Esophagus squamous epithelium (tissue), 5 donors: ENCODE measurements around the gene ARFGEF3. TPM values are rescaled to one million over a fixed set of nuclear protein-coding genes. Genes with fewer than 3 reads are reported as not detected.

Experiments used
- DNase-seq: peaks from one replicate; lab custom pipeline; 2025; lab: John Stamatoyannopoulos, UW
- H3K27ac ChIP-seq, 4 donors: fragments of 200-600 bp; sonication (generic); one replicate each; pipeline ENCODE4 v1.5.1; 2016 to 2019; ENCODE audit warnings: mild to moderate bottlenecking in 1 of 4
- H3K27me3 ChIP-seq, 4 donors: fragments of 200-600 bp; sonication (generic); 1 replicate in 3 of 4; 2 replicates in 1 of 4; pipeline versions ENCODE4 v1.5.1 to v1.6.0; 2017 to 2021; ENCODE audit warnings: antibody characterized with exemption in 1 of 4
- H3K36me3 ChIP-seq, 3 donors: fragments of 200-600 bp; sonication (generic); one replicate each; pipeline ENCODE4 v1.5.1; 2016 to 2019
- H3K4me1 ChIP-seq, 3 donors: fragments of 200-600 bp; sonication (generic); one replicate each; pipeline ENCODE4 v1.5.1; 2017 to 2019
- H3K4me3 ChIP-seq, 4 donors: fragments of 200-600 bp; sonication (generic); 1 replicate in 3 of 4; 2 replicates in 1 of 4; pipeline ENCODE4 v1.5.1; 2016 to 2019; ENCODE audit warnings: mild to moderate bottlenecking in 2 of 4, moderate library complexity in 1 of 4
- H3K9me3 ChIP-seq, 3 donors: fragments of 200-600 bp; sonication (generic); one replicate each; pipeline ENCODE4 v1.5.1; 2016 to 2019
- POLR2A ChIP-seq, 4 donors: fragments of 450-650 bp; IDR thresholded peaks; one replicate each; pipeline ENCODE4 v1.6.1; 2017; ENCODE audit warnings: antibody characterized with exemption in 4 of 4, mild to moderate bottlenecking in 4 of 4, moderate library complexity in 3 of 4
- WGBS, 2 donors: methylation state at CpG; one replicate each; pipeline ENCODE4 v1.1.5; 2018; 5-methylcytosine and 5-hydroxymethylcytosine counted together
- intact Hi-C: fragments of 100-400 bp; cut with DNase I; formaldehyde crosslinking; loops from one replicate; pipeline ENCODE4 v1.15.0; 2022
- total RNA-seq, 4 donors: library from RNA; depleted of rRNA; stranded (reverse); fragments of >200 nt; gene quantifications; one replicate each; pipeline ENCODE4 v1.1.0, GENCODE V29; 2016
- TF ChIP-seq, protein P1 (sequence below), 6 experiments: fragments of 450-650 bp in 4 of 6; fragments of 200-600 bp in 2 of 6; sonication (generic) in 2 of 6; IDR thresholded peaks; one replicate each; pipeline ENCODE4 v1.5.1; 2016 to 2019; ENCODE audit warnings: antibody characterized with exemption in 6 of 6, mild to moderate bottlenecking in 4 of 6, moderate library complexity in 4 of 6
- donor health status: DM: yes; HTN: yes; CAD: no.

ARFGEF3 gene
- total RNA-seq, 4 donors from 2014 or later, result 0.92 to 1.0 (median 0.99) TPM

DNA sequence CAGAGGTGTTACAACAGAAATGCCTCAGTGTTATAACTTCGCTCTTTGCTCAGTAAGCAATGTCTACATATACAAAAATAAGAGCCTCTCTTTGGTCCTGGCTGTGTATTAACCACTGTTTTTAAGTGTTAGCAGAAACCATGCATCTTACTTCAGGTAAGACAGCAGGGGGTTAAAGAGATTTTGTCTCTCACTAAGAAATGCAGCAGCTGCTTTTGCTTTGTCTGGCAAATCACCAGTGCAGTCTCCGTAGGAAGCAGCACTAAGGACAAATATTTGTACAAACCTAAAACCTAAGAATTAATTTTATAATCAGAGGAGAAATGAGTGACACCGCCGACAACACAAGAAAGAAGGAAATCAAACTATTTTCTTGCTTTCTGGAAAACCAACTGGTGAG, 216.7 kb downstream of the ARFGEF3 start:
- no peak overlapping the region for H3K27ac ChIP-seq
- no peaks in the 10 kb centered on the region for H3K4me1 ChIP-seq
- WGBS, 2 donors, result 65 to 78% methylated on average over 4 of the region's 4 CpGs
- no peaks in the 10 kb centered on the region for H3K27me3 ChIP-seq
- TF ChIP-seq, protein P1, sequence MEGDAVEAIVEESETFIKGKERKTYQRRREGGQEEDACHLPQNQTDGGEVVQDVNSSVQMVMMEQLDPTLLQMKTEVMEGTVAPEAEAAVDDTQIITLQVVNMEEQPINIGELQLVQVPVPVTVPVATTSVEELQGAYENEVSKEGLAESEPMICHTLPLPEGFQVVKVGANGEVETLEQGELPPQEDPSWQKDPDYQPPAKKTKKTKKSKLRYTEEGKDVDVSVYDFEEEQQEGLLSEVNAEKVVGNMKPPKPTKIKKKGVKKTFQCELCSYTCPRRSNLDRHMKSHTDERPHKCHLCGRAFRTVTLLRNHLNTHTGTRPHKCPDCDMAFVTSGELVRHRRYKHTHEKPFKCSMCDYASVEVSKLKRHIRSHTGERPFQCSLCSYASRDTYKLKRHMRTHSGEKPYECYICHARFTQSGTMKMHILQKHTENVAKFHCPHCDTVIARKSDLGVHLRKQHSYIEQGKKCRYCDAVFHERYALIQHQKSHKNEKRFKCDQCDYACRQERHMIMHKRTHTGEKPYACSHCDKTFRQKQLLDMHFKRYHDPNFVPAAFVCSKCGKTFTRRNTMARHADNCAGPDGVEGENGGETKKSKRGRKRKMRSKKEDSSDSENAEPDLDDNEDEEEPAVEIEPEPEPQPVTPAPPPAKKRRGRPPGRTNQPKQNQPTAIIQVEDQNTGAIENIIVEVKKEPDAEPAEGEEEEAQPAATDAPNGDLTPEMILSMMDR (IDR thresholded peaks at IDR 0.05), result no peak
- no peak for TF ChIP-seq POLR2A (IDR thresholded peaks at IDR 0.05)
- H3K36me3 ChIP-seq, result no peaks in the 10 kb centered on the region
- H3K9me3 ChIP-seq, result no peaks in the 10 kb centered on the region
- H3K4me3 ChIP-seq, result no peak overlapping the region
- DNase-seq, result no peak
- intact Hi-C loops, result no loop called here

DNA sequence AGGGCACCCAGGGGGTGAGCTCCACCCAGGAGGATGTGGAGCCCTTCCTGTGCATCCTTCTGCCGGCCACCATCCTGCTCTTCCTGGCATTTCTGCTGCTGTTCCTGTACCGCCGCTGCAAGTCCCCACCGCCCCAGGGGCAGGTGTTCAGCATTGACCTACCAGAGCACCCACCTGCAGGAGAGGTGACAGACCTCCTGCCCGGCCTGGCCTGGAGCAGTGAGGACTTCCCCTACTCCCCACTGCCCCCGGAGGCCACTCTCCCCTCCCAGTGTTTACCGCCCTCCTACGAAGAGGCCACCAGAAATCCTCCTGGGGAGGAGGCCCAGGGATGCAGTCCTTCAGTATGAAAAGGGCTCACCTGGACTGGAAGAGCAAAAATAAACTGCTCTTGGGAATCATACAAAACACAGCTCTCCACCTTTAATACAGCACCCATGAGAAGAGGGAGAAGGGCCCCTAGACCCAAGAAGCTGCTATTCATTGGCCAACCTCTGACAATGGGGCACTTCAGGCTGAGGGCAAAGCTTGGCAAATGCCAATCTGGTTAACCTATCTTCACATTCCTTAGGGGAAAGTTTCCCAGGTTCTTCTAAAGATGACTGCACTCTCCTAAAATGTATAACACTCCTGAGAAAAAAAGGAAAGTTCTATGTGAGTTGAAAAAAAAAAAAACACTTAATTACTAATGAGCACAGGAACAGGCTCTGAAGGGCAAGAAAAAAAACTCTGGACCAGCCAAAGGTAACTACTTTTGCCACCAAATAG, 220.9 kb downstream of the ARFGEF3 start:
- no peak overlapping the region for H3K4me3 ChIP-seq
- DNase-seq, result no peak
- TF ChIP-seq, protein P1 (IDR thresholded peaks at IDR 0.05), result no peak
- intact Hi-C loops, result no loop called here
- no peaks in the 10 kb centered on the region for H3K36me3 ChIP-seq
- H3K27me3 ChIP-seq, result no peaks in the 10 kb centered on the region
- no peaks in the 10 kb centered on the region for H3K4me1 ChIP-seq
- no peaks in the 10 kb centered on the region for H3K9me3 ChIP-seq
- WGBS, 2 donors, result 43 to 90% methylated on average over 1 to 6 of the region's 8 CpGs
- H3K27ac ChIP-seq, result no peak overlapping the region

DNA sequence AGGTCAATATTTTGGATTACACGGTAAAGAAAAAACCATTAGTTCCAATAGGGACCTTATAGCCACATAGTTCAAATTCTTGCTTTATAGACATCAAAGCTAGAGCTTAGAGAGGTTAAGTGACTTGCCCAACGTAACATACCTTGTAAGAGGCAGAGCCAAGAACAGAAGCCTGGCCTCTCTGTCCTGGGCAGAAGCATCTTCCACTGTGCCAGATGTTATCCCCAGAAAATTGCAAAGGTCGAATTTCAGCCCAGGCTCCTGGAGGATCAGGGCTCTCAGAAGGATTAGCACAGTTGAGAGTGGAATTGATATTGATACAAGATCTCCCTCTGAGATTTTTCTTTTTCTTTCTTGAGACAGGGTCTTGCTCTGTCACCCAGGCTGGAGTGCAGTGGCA, 222.0 kb downstream of the ARFGEF3 start:
- intact Hi-C loops, result no loop called here
- H3K36me3 ChIP-seq, result no peaks in the 10 kb centered on the region
- TF ChIP-seq, protein P1 (IDR thresholded peaks at IDR 0.05), result no peak
- no peak for TF ChIP-seq POLR2A (IDR thresholded peaks at IDR 0.05)
- no peaks in the 10 kb centered on the region for H3K27me3 ChIP-seq
- no peak overlapping the region for H3K4me3 ChIP-seq
- WGBS, 2 donors, result 62 to 80% methylated on average over 3 of the region's 3 CpGs
- no peaks in the 10 kb centered on the region for H3K4me1 ChIP-seq
- H3K9me3 ChIP-seq, result no peaks in the 10 kb centered on the region
- DNase-seq, result no peak
- no peak overlapping the region for H3K27ac ChIP-seq

DNA sequence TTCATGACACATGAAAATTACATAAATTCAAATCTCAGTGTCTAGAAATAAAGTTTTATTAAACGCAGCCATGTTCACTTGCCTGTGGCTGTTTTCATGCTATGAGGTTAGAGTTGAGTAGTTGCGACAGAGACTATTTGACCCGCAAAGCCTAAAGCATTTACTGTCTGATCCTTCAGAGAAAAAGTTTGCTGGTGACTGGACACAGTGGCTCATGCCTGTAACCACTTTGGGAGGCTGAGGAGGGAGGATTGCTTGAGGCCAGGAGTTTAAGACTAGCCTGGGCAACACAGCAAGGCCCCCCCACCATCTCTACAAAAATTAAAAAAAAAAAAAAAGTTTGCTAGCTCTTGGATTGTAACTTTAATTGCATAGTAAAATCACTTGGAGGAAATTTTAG, 225.2 kb downstream of the ARFGEF3 start:
- Histone ChIP-seq H3K27ac (no peak overlapping the region), H3K4me3 (no peak overlapping the region), H3K4me1 (no peaks in the 10 kb centered on the region), H3K9me3 (no peaks in the 10 kb centered on the region), H3K36me3 (no peaks in the 10 kb centered on the region), H3K27me3 (peaks cover 0 to 5% (median 0%) of the 10 kb centered on the region in 4 donors)
- no peak for DNase-seq
- no peak for TF ChIP-seq POLR2A (IDR thresholded peaks at IDR 0.05)
- WGBS, 2 donors, result 88 to 91% methylated on average over 3 of the region's 3 CpGs
- intact Hi-C loops, result no loop called here

DNA sequence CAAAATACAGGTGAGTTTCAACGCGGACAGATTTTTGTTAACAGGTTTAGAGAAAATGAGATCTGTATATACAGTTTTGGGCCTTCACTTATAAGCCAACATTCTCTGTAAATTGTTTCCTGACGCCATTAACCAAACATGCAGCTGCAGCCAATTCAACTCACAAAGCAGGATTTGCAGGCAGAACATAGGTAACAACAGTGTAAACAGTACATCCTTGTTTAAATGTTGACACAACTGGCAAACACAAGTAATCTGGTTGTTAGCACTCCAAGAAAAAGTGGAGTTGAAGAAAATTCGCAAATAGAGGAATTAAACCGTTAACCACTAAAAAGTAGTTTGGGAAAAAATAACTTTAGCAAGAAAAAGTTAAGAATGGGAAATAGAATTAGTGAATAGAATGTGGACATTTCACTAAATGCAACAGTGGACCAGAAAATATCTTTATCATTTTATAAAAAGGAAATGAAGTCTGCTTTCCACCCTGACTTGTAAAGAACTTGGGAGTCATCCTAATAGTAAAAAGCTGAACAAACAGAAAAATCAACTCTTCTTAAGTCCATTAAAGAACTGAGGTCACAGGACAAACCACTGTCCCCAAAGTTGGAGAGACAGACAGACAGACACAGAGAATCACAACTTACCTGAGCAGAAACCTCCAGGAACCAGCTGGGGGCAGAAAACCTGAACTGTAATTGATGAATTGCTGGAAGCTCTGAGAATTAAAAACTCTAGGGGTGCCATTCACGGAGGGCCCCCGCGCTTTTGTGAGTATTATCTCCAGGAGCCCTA, 226.0 kb downstream of the ARFGEF3 start:
- peaks cover 0 to 5% (median 0%) of the 10 kb centered on the region in 4 donors for H3K27me3 ChIP-seq
- H3K4me1 ChIP-seq, result no peaks in the 10 kb centered on the region
- 74 to 78% methylated on average over 8 of the region's 8 CpGs for WGBS, 2 donors
- intact Hi-C loops, result no loop called here
- TF ChIP-seq, protein P1 (IDR thresholded peaks at IDR 0.05), result no peak
- TF ChIP-seq POLR2A (IDR thresholded peaks at IDR 0.05), result no peak
- H3K36me3 ChIP-seq, result no peaks in the 10 kb centered on the region
- H3K4me3 ChIP-seq, result no peak overlapping the region
- no peak for DNase-seq
- no peaks in the 10 kb centered on the region for H3K9me3 ChIP-seq
- no peak overlapping the region for H3K27ac ChIP-seq
